Mucosa of descending colon (tissue), 3 donors: ENCODE results near the gene GUK1. TPM values are rescaled to one million over a fixed set of nuclear protein-coding genes. Genes with fewer than 3 reads are reported as not detected.

ENCODE experiments used
- ATAC-seq: fragments of 200-7000 bp; cut with Tn5 transposase; one replicate; pipeline ENCODE4 v1.9.1; 2020; ENCODE audit warnings: mild to moderate bottlenecking, moderate library complexity
- DNase-seq, 3 donors: peaks; one replicate each; pipeline ENCODE4 v3.0.0-alpha.2; 2020
- H3K36me3 ChIP-seq: fragments of 200-600 bp; one replicate; pipeline ENCODE4 v1.8.0; 2021; ENCODE audit warnings: low read depth, mild to moderate bottlenecking
- H3K4me1 ChIP-seq: fragments of 200-600 bp; one replicate; pipeline ENCODE4 v1.8.0; 2021; ENCODE audit warnings: low read depth, mild to moderate bottlenecking
- H3K4me3 ChIP-seq: fragments of 200-600 bp; one replicate; pipeline ENCODE4 v1.8.0; 2021; ENCODE audit warnings: mild to moderate bottlenecking
- H3K9me3 ChIP-seq: fragments of 200-600 bp; one replicate; pipeline ENCODE4 v1.8.0; 2021; ENCODE audit warnings: mild to moderate bottlenecking
- intact Hi-C, 2 donors: fragments of 100-400 bp; cut with DNase I in 1 of 2; cut with micrococcal nuclease in 1 of 2; formaldehyde crosslinking; loops; one replicate each; pipeline versions ENCODE4 v1.11.0 to v1.11.1; 2022; cut with DNase I, micrococcal nuclease
- total RNA-seq, 3 donors: library from RNA; stranded (reverse); fragmentation: NEBNext Ultra II Directional in 2 of 3; extraction: Animal tissue kit (Norgen Biotek cat#: 25700) in 2 of 3; gene quantifications; one replicate each; pipeline versions ENCODE4 v1.2.1 to v1.2.4, GENCODE V29; 2021 to 2023
- TF ChIP-seq, protein P1 (sequence below): fragments of 200-600 bp; IDR thresholded peaks from one replicate; pipeline ENCODE4 v1.8.0; 2022; ENCODE audit warnings: antibody characterized with exemption, mild to moderate bottlenecking
- donor health status: DM: no; HTN: no; CAD: no; lungs with moderate emphysema.
- donor health status: DM: no; HTN: no; CAD: no.
- donor health status: DM: no; HTN: yes; CAD: no.

GUK1 gene
- total RNA-seq, 3 donors from 2014 or later: 165 to 182 (median 178) TPM

GRCh38 chr1:228122921-228123441 lies 17.1 kb upstream of the GUK1 start:
- H3K4me3 ChIP-seq: no peak overlapping the region
- ATAC-seq (no peak), DNase-seq (no peak)
- intact Hi-C loops: no loop called here
- no peaks in the 10 kb centered on the region for H3K36me3 ChIP-seq
- no peaks in the 10 kb centered on the region for H3K9me3 ChIP-seq
- no peaks in the 10 kb centered on the region for H3K4me1 ChIP-seq
- TF ChIP-seq, protein P1, sequence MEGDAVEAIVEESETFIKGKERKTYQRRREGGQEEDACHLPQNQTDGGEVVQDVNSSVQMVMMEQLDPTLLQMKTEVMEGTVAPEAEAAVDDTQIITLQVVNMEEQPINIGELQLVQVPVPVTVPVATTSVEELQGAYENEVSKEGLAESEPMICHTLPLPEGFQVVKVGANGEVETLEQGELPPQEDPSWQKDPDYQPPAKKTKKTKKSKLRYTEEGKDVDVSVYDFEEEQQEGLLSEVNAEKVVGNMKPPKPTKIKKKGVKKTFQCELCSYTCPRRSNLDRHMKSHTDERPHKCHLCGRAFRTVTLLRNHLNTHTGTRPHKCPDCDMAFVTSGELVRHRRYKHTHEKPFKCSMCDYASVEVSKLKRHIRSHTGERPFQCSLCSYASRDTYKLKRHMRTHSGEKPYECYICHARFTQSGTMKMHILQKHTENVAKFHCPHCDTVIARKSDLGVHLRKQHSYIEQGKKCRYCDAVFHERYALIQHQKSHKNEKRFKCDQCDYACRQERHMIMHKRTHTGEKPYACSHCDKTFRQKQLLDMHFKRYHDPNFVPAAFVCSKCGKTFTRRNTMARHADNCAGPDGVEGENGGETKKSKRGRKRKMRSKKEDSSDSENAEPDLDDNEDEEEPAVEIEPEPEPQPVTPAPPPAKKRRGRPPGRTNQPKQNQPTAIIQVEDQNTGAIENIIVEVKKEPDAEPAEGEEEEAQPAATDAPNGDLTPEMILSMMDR: no peak

GRCh38 chr1:228123505-228123904 lies 16.6 kb upstream of the GUK1 start:
- no peaks in the 10 kb centered on the region for H3K4me1 ChIP-seq
- H3K9me3 ChIP-seq: no peaks in the 10 kb centered on the region
- TF ChIP-seq, protein P1: no peak
- DNase-seq (no peak), ATAC-seq (no peak)
- intact Hi-C loops: no loop called here
- H3K4me3 ChIP-seq: no peak overlapping the region
- H3K36me3 ChIP-seq: no peaks in the 10 kb centered on the region

DNA sequence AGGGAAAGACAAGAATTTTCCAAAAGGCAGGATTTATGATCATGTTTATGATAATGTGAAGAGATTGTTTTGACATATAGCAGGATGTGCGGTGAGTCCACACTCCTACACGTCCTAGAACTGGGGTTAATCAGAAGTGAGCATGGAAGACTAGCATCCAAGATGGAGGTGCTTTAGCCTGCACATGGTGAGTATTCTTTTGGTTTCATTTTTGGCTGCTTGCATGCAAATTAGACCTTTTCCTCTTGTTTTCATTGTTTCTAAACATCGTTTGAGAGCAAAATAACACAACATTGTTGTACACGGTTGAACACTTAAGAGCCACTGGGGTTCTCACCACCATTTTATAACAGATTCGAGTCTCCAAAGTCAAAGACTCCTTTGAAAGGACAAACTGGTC lies 14.9 kb upstream of the GUK1 start:
- ATAC-seq: no peak
- Histone ChIP-seq H3K4me3 (no peak overlapping the region), H3K4me1 (no peaks in the 10 kb centered on the region), H3K36me3 (no peaks in the 10 kb centered on the region), H3K9me3 (no peaks in the 10 kb centered on the region)
- TF ChIP-seq, protein P1: no peak
- no peak for DNase-seq
- intact Hi-C loops: no loop called here

- TF ChIP-seq, protein P1: no peak
- H3K4me1 ChIP-seq: peaks cover 2% of the 10 kb centered on the region
- no peak for DNase-seq
- intact Hi-C loops: no loop called here
- no peaks in the 10 kb centered on the region for H3K9me3 ChIP-seq
- H3K36me3 ChIP-seq: no peaks in the 10 kb centered on the region
- H3K4me3 ChIP-seq: no peak overlapping the region
- no peak for ATAC-seq
Measured at GRCh38 chr1:228131766-228132165, 8.3 kb upstream of the GUK1 start.

DNA sequence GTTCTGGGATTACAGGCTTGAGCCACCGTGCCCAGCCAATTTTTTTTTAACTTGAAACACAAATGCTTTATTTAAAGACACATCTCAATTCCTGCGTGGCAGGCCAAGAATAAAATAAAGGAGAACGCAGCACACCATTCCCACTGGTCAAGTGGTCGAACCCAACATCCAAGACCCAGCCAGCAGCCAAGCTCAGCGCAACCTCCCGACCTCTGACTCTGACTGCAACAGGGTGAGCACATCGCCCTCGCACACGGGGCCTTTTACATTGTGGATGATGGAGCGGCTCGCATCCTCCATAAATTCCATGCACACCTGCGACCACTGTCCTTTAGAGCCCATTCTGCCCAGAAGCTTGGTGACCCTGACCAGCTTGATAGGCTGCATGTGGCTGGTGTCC lies 5.5 kb upstream of the GUK1 start:
- DNase-seq: no peak
- intact Hi-C loops: no loop called here
- no peaks in the 10 kb centered on the region for H3K36me3 ChIP-seq
- TF ChIP-seq, protein P1: no peak
- no peak for ATAC-seq
- no peak overlapping the region for H3K4me3 ChIP-seq
- peaks cover 2% of the 10 kb centered on the region for H3K4me1 ChIP-seq
- no peaks in the 10 kb centered on the region for H3K9me3 ChIP-seq

DNA sequence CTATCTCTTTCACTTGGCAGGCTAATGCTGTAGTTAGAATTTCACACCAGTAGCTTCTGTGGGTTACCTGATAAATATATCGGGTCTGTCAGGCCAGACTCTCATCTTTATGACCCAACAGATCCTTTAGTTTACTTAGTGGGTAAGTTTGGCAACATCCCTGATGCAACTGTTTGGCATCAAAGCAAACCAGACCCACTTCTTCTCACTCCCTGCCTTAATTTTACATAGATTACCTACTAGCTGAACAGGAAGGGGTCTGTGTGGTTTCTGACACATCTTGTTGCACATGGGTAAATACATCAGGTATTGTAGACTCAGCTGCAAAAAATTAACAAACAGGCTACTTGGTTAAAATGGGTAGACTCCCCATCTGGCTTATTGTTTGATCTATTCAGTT lies 3.2 kb upstream of the GUK1 start:
- intact Hi-C loops: no loop called here
- peaks cover 13% of the 10 kb centered on the region for H3K4me1 ChIP-seq

More for the DNA sequence above, 3.2 kb upstream of the GUK1 start:
- TF ChIP-seq, protein P1: no peak
- DNase-seq (no peak), ATAC-seq (no peak)
- Histone ChIP-seq H3K4me3 (no peak overlapping the region), H3K36me3 (peaks cover 5% of the 10 kb centered on the region), H3K9me3 (no peaks in the 10 kb centered on the region)
